HG02884 (cell line): ENCODE data around the gene TOMM70.
"Not testable (repeated sequence)": the region's sequence is repeated elsewhere in the genome, so short reads cannot be mapped to it uniquely, and the experiment has no call there.

Experiments used
- ATAC-seq: cut with Tn5 transposase; IDR thresholded peaks from one replicate; pipeline ENCODE4 v1.9.1; 2021; ENCODE audit warnings: mild to moderate bottlenecking, moderate library complexity; ENCODE audit not compliant: unreplicated experiment

The TOMM70 gene

GRCh38 chr3:100329800-100330489 lies 70.9 kb downstream of the TOMM70 start:
- ATAC-seq = no peak

DNA sequence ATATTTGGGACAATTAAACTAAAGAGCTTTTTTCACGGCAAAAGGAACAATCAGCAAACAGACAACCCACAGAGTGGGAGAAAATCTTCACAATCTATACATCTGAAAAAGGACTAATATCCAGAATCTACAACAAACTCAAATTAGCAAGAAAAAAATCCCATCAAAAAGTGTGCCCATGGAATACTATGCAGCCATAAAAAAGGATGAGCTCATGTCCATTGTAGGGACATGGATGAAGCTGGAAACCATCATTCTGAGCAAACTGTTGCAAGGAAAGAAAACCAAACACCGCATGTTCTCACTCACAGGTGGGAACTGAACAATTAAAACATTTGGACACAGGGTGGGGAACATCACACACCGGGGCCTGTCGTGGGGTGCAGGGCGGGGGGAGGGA lies 73.5 kb downstream of the TOMM70 start:
- not testable (repeated sequence) for ATAC-seq

GRCh38 chr3:100325827-100326226 lies 75.1 kb downstream of the TOMM70 start:
- no peak for ATAC-seq

- no peak for ATAC-seq
Observed at GRCh38 chr3:100324044-100324443, 76.8 kb downstream of the TOMM70 start.

DNA sequence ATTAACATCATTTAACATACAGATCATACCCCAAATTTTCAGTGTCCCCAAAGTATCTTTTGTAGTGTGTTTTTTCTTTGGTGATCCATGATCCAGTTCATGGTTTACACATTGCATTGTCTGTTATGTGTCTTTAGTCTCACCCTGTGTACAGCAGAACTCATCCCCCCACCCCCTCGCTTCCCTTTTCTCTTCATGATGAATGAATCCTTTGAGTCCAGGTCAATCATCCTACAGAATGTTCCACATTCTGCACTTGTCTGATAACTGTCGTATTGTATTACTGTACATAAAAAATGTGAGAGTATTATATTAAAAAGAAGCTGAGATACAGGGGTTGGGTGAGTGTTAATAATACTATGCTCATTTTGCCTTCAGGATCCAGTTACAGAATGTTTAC lies 80.9 kb downstream of the TOMM70 start:
- no peak for ATAC-seq

DNA sequence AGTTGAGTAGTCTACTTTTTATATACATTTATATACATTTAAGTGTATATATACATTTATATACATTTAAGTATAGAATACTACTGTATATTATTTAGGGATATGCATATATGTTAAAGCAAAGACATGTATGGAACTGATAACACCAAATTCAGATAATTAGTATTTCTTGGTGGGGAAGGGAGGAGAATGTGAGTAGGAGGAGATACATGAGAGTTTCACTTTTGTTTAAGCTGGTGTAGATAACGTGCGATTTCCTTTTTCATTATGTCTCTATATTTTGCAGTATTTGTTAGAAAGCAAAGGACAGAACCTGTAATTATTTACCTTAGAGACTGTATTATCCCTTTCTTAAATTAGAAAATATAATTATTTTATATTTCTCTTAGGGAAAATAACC lies 83.0 kb downstream of the TOMM70 start:
- ATAC-seq = peak; percentile 70

GRCh38 chr3:100316641-100317069 lies 84.2 kb downstream of the TOMM70 start:
- peak; percentile 70 for ATAC-seq
